ENCODE results near the gene MAP1B. TPM values are rescaled to one million over a fixed set of nuclear protein-coding genes. Genes with fewer than 3 reads are reported as not detected.

MAP1B gene
- polyA plus RNA-seq, 1 donor (not counting 4 experiments of a cell fraction or from before 2014, with no cell fraction given) = 3.3 TPM

DNA sequence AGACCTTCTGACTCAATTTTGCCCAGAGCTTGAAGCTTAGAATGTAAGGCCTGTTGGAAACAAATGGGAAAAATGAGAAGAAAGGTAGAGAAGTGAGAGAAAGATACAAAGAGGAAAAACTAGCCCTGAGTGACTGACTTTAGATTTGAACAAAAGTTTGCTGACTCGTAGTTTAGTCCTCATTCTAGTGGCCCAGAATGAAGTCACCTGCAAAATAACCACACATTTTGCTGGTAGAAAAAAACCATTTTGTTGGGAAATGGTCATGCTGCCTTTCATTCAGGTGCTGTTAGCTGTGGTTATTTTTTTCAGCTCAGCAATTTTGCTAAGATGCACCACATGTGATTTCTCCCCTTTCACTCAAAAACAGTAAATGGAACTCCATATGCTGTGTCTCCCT is 113.8 kb downstream of the MAP1B start:
- Histone ChIP-seq H3K27ac (ENCODE audit: control insufficient read depth, insufficient read depth, low read length) (no peak overlapping the region), H3K36me3 (ENCODE audit: control insufficient read depth in 2 of 2, extremely low read depth in 1 of 2, insufficient read depth in 2 of 2, low read length in 2 of 2) (peaks cover 34 to 45% of the 10 kb centered on the region in 2 experiments), H3K9me3 (ENCODE audit: control insufficient read depth, low read depth, low read length) (no peaks in the 10 kb centered on the region), H2AFZ (ENCODE audit: control insufficient read depth, low read length) (no peak overlapping the region), H3K9me1 (ENCODE audit: control insufficient read depth, extremely low read depth, insufficient read depth, low read length) (no peaks in the 10 kb centered on the region), H3K9ac (ENCODE audit: control insufficient read depth, extremely low read depth, insufficient read depth, low read length) (no peak overlapping the region), H3K4me3 (ENCODE audit: control insufficient read depth in 2 of 3, extremely low read depth in 1 of 3, insufficient read depth in 2 of 3, low read depth in 1 of 3, low read length in 3 of 3) (no peak overlapping the region), H4K20me1 (ENCODE audit: control insufficient read depth, extremely low read depth, insufficient read depth, low read length) (no peaks in the 10 kb centered on the region), H3K79me2 (ENCODE audit: control insufficient read depth, insufficient read depth, low read length) (no peaks in the 10 kb centered on the region), H3K27me3 (ENCODE audit: control insufficient read depth, extremely low read depth, insufficient read depth, low read length) (no peaks in the 10 kb centered on the region), H3K4me2 (ENCODE audit: control insufficient read depth, extremely low read depth, insufficient read depth, low read depth, low read length) (no peak overlapping the region), H3K4me1 (ENCODE audit: control insufficient read depth, extremely low read depth, insufficient read depth, low read length) (no peaks in the 10 kb centered on the region)
- dilution Hi-C loops (cut with MboI; ENCODE audit: extremely low pct_ligation_motif_present, low sequenced_read_pairs) = no loop called here
- DNase-seq (ENCODE audit: low read depth, low spot score) = no peak
- TF ChIP-seq EZH2 (IDR thresholded peaks at IDR 0.05; ENCODE audit: low read length) = no peak
- TF ChIP-seq, protein P1, sequence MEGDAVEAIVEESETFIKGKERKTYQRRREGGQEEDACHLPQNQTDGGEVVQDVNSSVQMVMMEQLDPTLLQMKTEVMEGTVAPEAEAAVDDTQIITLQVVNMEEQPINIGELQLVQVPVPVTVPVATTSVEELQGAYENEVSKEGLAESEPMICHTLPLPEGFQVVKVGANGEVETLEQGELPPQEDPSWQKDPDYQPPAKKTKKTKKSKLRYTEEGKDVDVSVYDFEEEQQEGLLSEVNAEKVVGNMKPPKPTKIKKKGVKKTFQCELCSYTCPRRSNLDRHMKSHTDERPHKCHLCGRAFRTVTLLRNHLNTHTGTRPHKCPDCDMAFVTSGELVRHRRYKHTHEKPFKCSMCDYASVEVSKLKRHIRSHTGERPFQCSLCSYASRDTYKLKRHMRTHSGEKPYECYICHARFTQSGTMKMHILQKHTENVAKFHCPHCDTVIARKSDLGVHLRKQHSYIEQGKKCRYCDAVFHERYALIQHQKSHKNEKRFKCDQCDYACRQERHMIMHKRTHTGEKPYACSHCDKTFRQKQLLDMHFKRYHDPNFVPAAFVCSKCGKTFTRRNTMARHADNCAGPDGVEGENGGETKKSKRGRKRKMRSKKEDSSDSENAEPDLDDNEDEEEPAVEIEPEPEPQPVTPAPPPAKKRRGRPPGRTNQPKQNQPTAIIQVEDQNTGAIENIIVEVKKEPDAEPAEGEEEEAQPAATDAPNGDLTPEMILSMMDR (optimal IDR thresholded peaks at IDR 0.05 in 1 of 3, IDR thresholded peaks at IDR 0.05 in 1 of 3, conservative IDR thresholded peaks at IDR 0.05 in 1 of 3; ENCODE audit: extremely low read depth in 1 of 3, insufficient read depth in 2 of 3, low read length in 3 of 3) = no peak
- no peak for FAIRE-seq

DNA sequence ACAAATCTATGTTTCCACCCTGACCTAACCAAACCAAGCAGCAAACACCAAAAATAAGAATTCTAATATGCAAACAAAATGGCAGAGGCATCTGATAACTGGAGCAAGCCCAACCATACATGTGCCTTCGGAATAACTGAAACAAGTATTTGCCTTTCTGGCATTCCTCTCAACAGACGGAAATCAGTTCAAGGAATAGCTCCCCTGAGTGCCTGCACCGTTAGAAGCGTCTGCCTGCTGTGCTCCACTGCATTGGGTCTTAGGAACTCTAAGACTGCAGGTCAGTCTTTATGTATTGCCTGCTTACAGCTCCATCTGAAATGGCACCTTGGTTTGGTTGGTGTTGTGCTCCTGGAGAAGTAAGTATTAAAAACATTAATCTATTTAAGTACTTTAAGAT is 114.3 kb downstream of the MAP1B start:
- Histone ChIP-seq H3K4me3 (ENCODE audit: control insufficient read depth in 2 of 3, extremely low read depth in 1 of 3, insufficient read depth in 2 of 3, low read depth in 1 of 3, low read length in 3 of 3) (no peak overlapping the region), H4K20me1 (ENCODE audit: control insufficient read depth, extremely low read depth, insufficient read depth, low read length) (no peaks in the 10 kb centered on the region), H3K4me2 (ENCODE audit: control insufficient read depth, extremely low read depth, insufficient read depth, low read depth, low read length) (no peak overlapping the region), H3K4me1 (ENCODE audit: control insufficient read depth, extremely low read depth, insufficient read depth, low read length) (no peaks in the 10 kb centered on the region), H3K27me3 (ENCODE audit: control insufficient read depth, extremely low read depth, insufficient read depth, low read length) (no peaks in the 10 kb centered on the region), H3K79me2 (ENCODE audit: control insufficient read depth, insufficient read depth, low read length) (no peaks in the 10 kb centered on the region), H3K9me3 (ENCODE audit: control insufficient read depth, low read depth, low read length) (no peaks in the 10 kb centered on the region), H3K36me3 (ENCODE audit: control insufficient read depth in 2 of 2, extremely low read depth in 1 of 2, insufficient read depth in 2 of 2, low read length in 2 of 2) (peaks cover 34 to 45% of the 10 kb centered on the region in 2 experiments), H3K9me1 (ENCODE audit: control insufficient read depth, extremely low read depth, insufficient read depth, low read length) (no peaks in the 10 kb centered on the region), H3K27ac (ENCODE audit: control insufficient read depth, insufficient read depth, low read length) (no peak overlapping the region), H2AFZ (ENCODE audit: control insufficient read depth, low read length) (no peak overlapping the region), H3K9ac (ENCODE audit: control insufficient read depth, extremely low read depth, insufficient read depth, low read length) (no peak overlapping the region)
- DNase-seq (ENCODE audit: low read depth, low spot score) (no peak), FAIRE-seq (no peak)
- TF ChIP-seq EZH2 (IDR thresholded peaks at IDR 0.05; ENCODE audit: low read length) = no peak
- dilution Hi-C loops (cut with MboI; ENCODE audit: extremely low pct_ligation_motif_present, low sequenced_read_pairs) = no loop called here

DNA sequence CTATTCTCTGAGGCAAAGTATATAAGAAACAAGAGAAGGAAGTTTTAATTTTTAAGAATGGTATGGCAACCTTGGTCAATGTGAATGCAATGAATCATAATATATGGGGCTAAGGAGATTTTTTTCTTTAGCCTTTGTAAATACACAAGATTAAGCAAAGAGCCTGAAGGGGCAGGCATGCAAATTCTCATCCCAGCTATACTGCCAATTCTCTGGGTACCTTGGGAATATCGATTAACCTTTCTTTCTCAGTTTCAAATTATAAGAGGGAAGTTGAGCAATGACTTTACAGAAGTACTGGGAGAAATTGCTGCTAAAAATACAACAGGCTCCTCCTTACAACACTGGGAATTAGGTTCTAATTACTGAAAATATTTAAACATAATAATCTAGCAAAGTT is 115.2 kb downstream of the MAP1B start:
- Histone ChIP-seq H3K4me3 (ENCODE audit: control insufficient read depth in 2 of 3, extremely low read depth in 1 of 3, insufficient read depth in 2 of 3, low read depth in 1 of 3, low read length in 3 of 3) (no peak overlapping the region), H3K79me2 (ENCODE audit: control insufficient read depth, insufficient read depth, low read length) (no peaks in the 10 kb centered on the region), H4K20me1 (ENCODE audit: control insufficient read depth, extremely low read depth, insufficient read depth, low read length) (no peaks in the 10 kb centered on the region), H3K4me1 (ENCODE audit: control insufficient read depth, extremely low read depth, insufficient read depth, low read length) (no peaks in the 10 kb centered on the region), H3K9me3 (ENCODE audit: control insufficient read depth, low read depth, low read length) (no peaks in the 10 kb centered on the region), H3K27me3 (ENCODE audit: control insufficient read depth, extremely low read depth, insufficient read depth, low read length) (no peaks in the 10 kb centered on the region), H3K4me2 (ENCODE audit: control insufficient read depth, extremely low read depth, insufficient read depth, low read depth, low read length) (no peak overlapping the region), H3K9ac (ENCODE audit: control insufficient read depth, extremely low read depth, insufficient read depth, low read length) (no peak overlapping the region), H2AFZ (ENCODE audit: control insufficient read depth, low read length) (no peak overlapping the region), H3K9me1 (ENCODE audit: control insufficient read depth, extremely low read depth, insufficient read depth, low read length) (no peaks in the 10 kb centered on the region), H3K27ac (ENCODE audit: control insufficient read depth, insufficient read depth, low read length) (no peak overlapping the region), H3K36me3 (ENCODE audit: control insufficient read depth in 2 of 2, extremely low read depth in 1 of 2, insufficient read depth in 2 of 2, low read length in 2 of 2) (peaks cover 34 to 49% of the 10 kb centered on the region in 2 experiments)
- dilution Hi-C loops (cut with MboI; ENCODE audit: extremely low pct_ligation_motif_present, low sequenced_read_pairs) = no loop called here
- TF ChIP-seq, protein P1 (optimal IDR thresholded peaks at IDR 0.05 in 1 of 3, IDR thresholded peaks at IDR 0.05 in 1 of 3, conservative IDR thresholded peaks at IDR 0.05 in 1 of 3; ENCODE audit: extremely low read depth in 1 of 3, insufficient read depth in 2 of 3, low read length in 3 of 3) = no peak
- no peak for TF ChIP-seq EZH2 (IDR thresholded peaks at IDR 0.05; ENCODE audit: low read length)
- no peak for DNase-seq (ENCODE audit: low read depth, low spot score)
- FAIRE-seq = no peak
